Mucosa of descending colon (tissue), 3 donors: ENCODE data around the gene SLC46A1. TPM values are rescaled to one million over a fixed set of nuclear protein-coding genes. Genes with fewer than 3 reads are reported as not detected.

Source experiments
- ATAC-seq: fragments of 200-7000 bp; cut with Tn5 transposase; one replicate; pipeline ENCODE4 v1.9.1; 2020; ENCODE audit warnings: mild to moderate bottlenecking, moderate library complexity
- DNase-seq, 3 donors: peaks; one replicate each; pipeline ENCODE4 v3.0.0-alpha.2; 2020
- H3K36me3 ChIP-seq: fragments of 200-600 bp; one replicate; pipeline ENCODE4 v1.8.0; 2021; ENCODE audit warnings: low read depth, mild to moderate bottlenecking
- H3K4me1 ChIP-seq: fragments of 200-600 bp; one replicate; pipeline ENCODE4 v1.8.0; 2021; ENCODE audit warnings: low read depth, mild to moderate bottlenecking
- H3K4me3 ChIP-seq: fragments of 200-600 bp; one replicate; pipeline ENCODE4 v1.8.0; 2021; ENCODE audit warnings: mild to moderate bottlenecking
- H3K9me3 ChIP-seq: fragments of 200-600 bp; one replicate; pipeline ENCODE4 v1.8.0; 2021; ENCODE audit warnings: mild to moderate bottlenecking
- intact Hi-C, 2 donors: fragments of 100-400 bp; cut with DNase I in 1 of 2; cut with micrococcal nuclease in 1 of 2; formaldehyde crosslinking; loops; one replicate each; pipeline versions ENCODE4 v1.11.0 to v1.11.1; 2022; cut with DNase I, micrococcal nuclease
- total RNA-seq, 3 donors: library from RNA; stranded (reverse); fragmentation: NEBNext Ultra II Directional in 2 of 3; extraction: Animal tissue kit (Norgen Biotek cat#: 25700) in 2 of 3; gene quantifications; one replicate each; pipeline versions ENCODE4 v1.2.1 to v1.2.4, GENCODE V29; 2021 to 2023
- TF ChIP-seq, protein P1 (sequence below): fragments of 200-600 bp; IDR thresholded peaks from one replicate; pipeline ENCODE4 v1.8.0; 2022; ENCODE audit warnings: antibody characterized with exemption, mild to moderate bottlenecking
- donor health status: DM: no; HTN: no; CAD: no; lungs with moderate emphysema.
- donor health status: DM: no; HTN: no; CAD: no.
- donor health status: DM: no; HTN: yes; CAD: no.

The SLC46A1 gene
- total RNA-seq, 3 donors from 2014 or later: 4.2 to 10.0 (median 8.6) TPM

DNA sequence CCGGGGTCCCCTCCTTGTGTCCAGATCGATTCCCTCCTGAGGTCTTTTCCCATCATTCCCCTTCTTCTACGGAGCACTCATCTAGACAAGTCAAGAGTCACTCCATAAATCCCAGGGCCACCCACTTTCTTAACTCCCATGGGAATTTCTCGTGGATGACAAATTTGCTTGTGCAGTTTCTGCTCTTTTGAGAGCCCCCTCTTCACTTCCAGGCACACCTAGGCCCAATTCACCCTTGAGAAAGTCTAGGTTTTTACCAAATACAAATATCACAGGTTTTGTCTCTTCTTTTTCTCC, 48.2 kb downstream of the SLC46A1 start:
- Histone ChIP-seq H3K4me1 (peaks cover 17% of the 10 kb centered on the region), H3K4me3 (peak overlapping the region; percentile 72), H3K9me3 (no peaks in the 10 kb centered on the region), H3K36me3 (peaks cover 11% of the 10 kb centered on the region)
- intact Hi-C loops: no loop called here
- TF ChIP-seq, protein P1, sequence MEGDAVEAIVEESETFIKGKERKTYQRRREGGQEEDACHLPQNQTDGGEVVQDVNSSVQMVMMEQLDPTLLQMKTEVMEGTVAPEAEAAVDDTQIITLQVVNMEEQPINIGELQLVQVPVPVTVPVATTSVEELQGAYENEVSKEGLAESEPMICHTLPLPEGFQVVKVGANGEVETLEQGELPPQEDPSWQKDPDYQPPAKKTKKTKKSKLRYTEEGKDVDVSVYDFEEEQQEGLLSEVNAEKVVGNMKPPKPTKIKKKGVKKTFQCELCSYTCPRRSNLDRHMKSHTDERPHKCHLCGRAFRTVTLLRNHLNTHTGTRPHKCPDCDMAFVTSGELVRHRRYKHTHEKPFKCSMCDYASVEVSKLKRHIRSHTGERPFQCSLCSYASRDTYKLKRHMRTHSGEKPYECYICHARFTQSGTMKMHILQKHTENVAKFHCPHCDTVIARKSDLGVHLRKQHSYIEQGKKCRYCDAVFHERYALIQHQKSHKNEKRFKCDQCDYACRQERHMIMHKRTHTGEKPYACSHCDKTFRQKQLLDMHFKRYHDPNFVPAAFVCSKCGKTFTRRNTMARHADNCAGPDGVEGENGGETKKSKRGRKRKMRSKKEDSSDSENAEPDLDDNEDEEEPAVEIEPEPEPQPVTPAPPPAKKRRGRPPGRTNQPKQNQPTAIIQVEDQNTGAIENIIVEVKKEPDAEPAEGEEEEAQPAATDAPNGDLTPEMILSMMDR: no peak
- ATAC-seq (no peak), DNase-seq (no peak)

DNA sequence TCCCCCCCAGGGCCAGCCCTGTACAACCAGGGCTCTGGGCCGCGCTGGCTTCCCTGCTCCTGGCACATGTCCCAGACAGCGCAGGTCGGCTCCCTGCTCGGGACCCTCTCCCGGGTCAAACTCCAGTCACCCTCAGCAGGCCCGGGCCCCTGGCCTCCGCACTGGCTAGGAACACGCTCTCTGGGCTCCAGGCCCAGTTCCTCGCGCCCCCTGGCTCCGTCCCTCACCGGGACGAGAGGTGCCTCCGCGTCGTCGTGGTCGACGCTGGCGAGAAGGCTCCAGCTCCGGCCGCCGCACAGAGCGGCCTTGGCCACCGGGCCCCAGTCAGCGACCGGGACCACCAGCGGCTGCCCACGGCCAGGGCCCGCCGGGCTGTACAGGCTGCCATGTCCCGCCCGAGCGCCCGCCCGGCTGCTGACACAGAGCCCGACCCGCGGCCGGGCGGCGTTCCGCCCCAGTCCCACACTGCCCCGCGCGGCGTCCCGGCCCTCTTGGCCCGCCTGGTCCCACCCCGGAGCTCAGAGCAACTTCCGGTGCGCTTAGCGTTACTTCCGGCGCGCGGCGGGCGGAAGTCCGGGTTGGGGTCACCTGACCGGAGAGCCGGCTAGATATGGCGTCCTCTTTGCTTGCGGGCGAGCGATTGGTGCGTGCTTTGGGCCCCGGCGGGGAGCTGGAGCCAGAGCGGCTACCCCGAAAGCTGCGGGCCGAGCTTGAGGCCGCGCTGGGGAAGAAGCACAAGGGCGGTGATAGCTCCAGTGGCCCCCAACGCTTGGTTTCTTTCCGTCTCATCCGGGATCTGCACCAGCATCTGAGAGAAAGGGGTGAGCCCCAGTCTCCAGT, 48.7 kb downstream of the SLC46A1 start, which contains the start of gene POLDIP2:
Gene POLDIP2, minus strand, starts transcription at position 467 of the 840 bp plus-strand sequence. Its CDS starts 79 bp downstream, at position 388.
- peak; percentile 100 for ATAC-seq
- peak; percentile 94 to 97 (median 97) for DNase-seq
- H3K36me3 ChIP-seq: peaks cover 11% of the 10 kb centered on the region
- peak within 1 kb of the TSS; percentile 72 for H3K4me3 ChIP-seq
- intact Hi-C loops: no loop called here
- H3K9me3 ChIP-seq: no peaks in the 10 kb centered on the region
- H3K4me1 ChIP-seq: peaks cover 17% of the 10 kb centered on the region
- TF ChIP-seq, protein P1: no peak

DNA sequence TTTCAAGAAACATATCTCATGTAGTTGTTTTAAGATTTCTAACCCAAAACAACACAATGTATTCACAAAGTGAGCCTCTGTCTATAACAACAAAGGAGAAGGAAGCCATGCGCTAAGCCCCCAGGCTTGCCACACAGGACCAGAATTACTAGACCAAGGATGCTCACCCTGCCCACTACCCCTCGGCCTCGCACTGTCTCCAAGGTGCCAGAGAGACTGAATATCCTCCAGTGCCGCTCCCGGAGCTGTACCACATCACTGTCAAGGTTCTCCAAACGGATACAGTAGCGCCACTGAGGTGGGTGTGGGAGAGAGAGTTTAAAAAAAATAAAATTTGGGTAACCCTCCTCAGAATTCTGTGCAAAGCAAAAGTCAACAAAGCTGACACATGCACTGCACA, 55.7 kb downstream of the SLC46A1 start:
- Histone ChIP-seq H3K9me3 (no peaks in the 10 kb centered on the region), H3K4me3 (no peak overlapping the region), H3K36me3 (peaks cover 4% of the 10 kb centered on the region), H3K4me1 (no peaks in the 10 kb centered on the region)
- intact Hi-C loops: no loop called here
- TF ChIP-seq, protein P1: no peak
- DNase-seq: no peak
- ATAC-seq: no peak

DNA sequence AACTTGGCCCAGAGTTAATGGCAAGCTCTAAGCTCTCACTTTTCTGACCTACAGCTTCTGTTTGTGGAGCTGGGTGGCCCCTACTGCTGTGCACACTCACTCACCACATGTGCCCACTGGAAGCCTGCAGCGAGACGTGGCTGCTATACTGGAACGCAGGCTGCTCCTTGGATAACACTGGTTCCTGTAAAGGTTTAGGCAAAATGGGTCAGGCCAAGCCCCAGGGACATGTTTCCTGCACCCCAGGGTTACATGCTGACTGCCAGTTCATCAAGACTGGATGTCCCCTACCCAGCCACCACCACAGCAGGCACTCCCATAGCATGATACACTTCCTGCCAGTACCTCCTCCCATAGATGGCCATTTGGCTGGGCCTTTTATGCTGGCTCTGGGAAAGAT, 57.0 kb downstream of the SLC46A1 start:
- DNase-seq: no peak
- ATAC-seq: no peak
- intact Hi-C loops: no loop called here
- TF ChIP-seq, protein P1: no peak
- Histone ChIP-seq H3K4me1 (no peaks in the 10 kb centered on the region), H3K36me3 (peaks cover 4% of the 10 kb centered on the region), H3K4me3 (no peak overlapping the region), H3K9me3 (no peaks in the 10 kb centered on the region)

DNA sequence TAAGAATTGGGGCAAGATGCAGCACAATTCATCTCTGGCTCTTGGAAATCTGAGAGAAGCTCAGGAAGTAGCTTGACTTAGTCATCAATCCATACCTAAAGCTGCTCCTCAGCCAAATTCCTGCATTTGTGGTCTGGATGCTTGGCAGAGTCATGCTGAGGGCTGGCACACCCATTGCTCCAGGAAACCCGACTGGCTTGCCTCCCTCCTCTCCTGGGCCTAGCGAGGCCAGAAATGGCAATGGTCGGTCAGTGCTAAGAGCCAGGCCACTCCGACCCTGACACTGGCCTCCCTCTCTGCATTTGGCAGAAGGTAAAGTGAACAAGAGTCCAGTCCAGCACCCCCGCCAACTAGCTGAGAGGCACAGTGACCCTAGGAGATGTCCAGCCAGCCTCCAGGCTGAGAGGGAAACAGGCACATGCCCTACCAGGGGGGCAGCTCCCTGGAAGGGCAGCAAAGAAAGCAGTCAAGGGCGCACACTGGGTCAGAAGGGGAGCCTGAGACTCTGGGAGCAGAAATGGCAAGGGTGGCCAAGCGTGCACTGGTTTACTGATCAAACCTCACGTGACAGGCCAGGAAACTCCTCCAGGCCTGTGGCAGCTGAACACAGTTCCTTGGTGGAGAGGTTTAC, 58.6 kb downstream of the SLC46A1 start:
- Histone ChIP-seq H3K4me3 (no peak overlapping the region), H3K36me3 (peaks cover 10% of the 10 kb centered on the region), H3K4me1 (no peaks in the 10 kb centered on the region), H3K9me3 (no peaks in the 10 kb centered on the region)
- no peak for DNase-seq
- ATAC-seq: no peak
- TF ChIP-seq, protein P1: no peak
- intact Hi-C loops: no loop called here
